Hepatocyte (in vitro differentiated cells): ENCODE data around the gene RTF1. TPM values are rescaled to one million over a fixed set of nuclear protein-coding genes. Genes with fewer than 3 reads are reported as not detected.

Experiments used
- DNase-seq: peaks from one replicate; pipeline ENCODE4 v3.0.0-alpha.2; 2016; ENCODE audit warnings: low spot score
- H2AFZ ChIP-seq: fragments of 200-600 bp; sonication (generic); 2 replicates; pipeline ENCODE4 v1.6.0; 2016; ENCODE audit warnings: antibody characterized with exemption, mild to moderate bottlenecking
- H3K27ac ChIP-seq: fragments of 200-600 bp; sonication (generic); 2 replicates; pipeline ENCODE4 v1.5.1; 2016; ENCODE audit warnings: mild to moderate bottlenecking
- H3K27me3 ChIP-seq: fragments of 200-600 bp; sonication (generic); 2 replicates; pipeline ENCODE4 v1.6.1; 2016
- H3K36me3 ChIP-seq: fragments of 200-600 bp; sonication (generic); replicated peaks from 2 replicates; pipeline ENCODE4 v1.5.1; 2016; ENCODE audit warnings: low read depth; ENCODE audit not compliant: insufficient read depth
- H3K4me1 ChIP-seq: fragments of 200-600 bp; sonication (generic); 2 replicates; pipeline ENCODE4 v1.5.1; 2016; ENCODE audit warnings: mild to moderate bottlenecking, moderate library complexity; ENCODE audit not compliant: insufficient read depth
- H3K4me2 ChIP-seq: fragments of 200-600 bp; sonication (generic); 2 replicates; pipeline ENCODE4 v1.6.0; 2016
- H3K4me3 ChIP-seq: fragments of 200-600 bp; sonication (generic); 2 replicates; pipeline ENCODE4 v1.5.1; 2016; ENCODE audit warnings: mild to moderate bottlenecking
- H3K79me2 ChIP-seq: fragments of 200-600 bp; sonication (generic); 2 replicates; pipeline ENCODE4 v1.6.0; 2017; ENCODE audit warnings: mild to moderate bottlenecking
- H3K9me2 ChIP-seq: fragments of 200-600 bp; sonication (generic); replicated peaks from 2 replicates; pipeline ENCODE4 v1.6.0; 2017; ENCODE audit warnings: mild to moderate bottlenecking; ENCODE audit not compliant: insufficient read depth
- H3K9me3 ChIP-seq: fragments of 200-600 bp; sonication (generic); 2 replicates; pipeline ENCODE4 v1.5.1; 2016; ENCODE audit warnings: low read depth, mild to moderate bottlenecking
- H4K20me1 ChIP-seq: fragments of 200-600 bp; sonication (generic); 2 replicates; pipeline ENCODE4 v1.6.0; 2016; ENCODE audit warnings: mild to moderate bottlenecking; ENCODE audit not compliant: insufficient read depth, poor library complexity, severe bottlenecking
- EZH2 ChIP-seq: fragments of 200-600 bp; sonication (generic); IDR thresholded peaks from 2 replicates; pipeline ENCODE4 v1.6.1; 2016; ENCODE audit warnings: antibody characterized with exemption, mild to moderate bottlenecking, borderline replicate concordance
- EZH2phosphoT487 ChIP-seq: fragments of 200-600 bp; sonication (generic); IDR thresholded peaks from one replicate; pipeline ENCODE4 v1.6.1; 2018; ENCODE audit warnings: antibody characterized with exemption, mild to moderate bottlenecking, low read depth, moderate library complexity; ENCODE audit not compliant: unreplicated experiment, severe bottlenecking
- WGBS: methylation state at CpG from one replicate; pipeline ENCODE4 v1.1.6; 2016; ENCODE audit warnings: low lambda C conversion rate; ENCODE audit errors: missing lambda C conversion rate; 5-methylcytosine and 5-hydroxymethylcytosine counted together
- polyA plus RNA-seq: library from polyadenylated mRNA; unstranded; fragments of >200 nt; fragmentation: Nextera tagmentation; extraction: Ambion mirVana; gene quantifications from 2 replicates; pipeline ENCODE4 v1.2.1, GENCODE V29; 2016
- total RNA-seq: library from RNA; depleted of rRNA; stranded (reverse); fragments of >200 nt; gene quantifications from 2 replicates; pipeline ENCODE4 v1.2.3, GENCODE V29; 2014
- TF ChIP-seq, protein P1 (sequence below): fragments of 200-600 bp; sonication (generic); IDR thresholded peaks from 2 replicates; pipeline ENCODE4 v1.5.1; 2016; ENCODE audit warnings: antibody characterized with exemption, mild to moderate bottlenecking; ENCODE audit not compliant: poor library complexity

The RTF1 gene
- total and polyA plus RNA-seq, 2 experiments from 2014 or later, result 34.1 to 73.4 TPM

DNA sequence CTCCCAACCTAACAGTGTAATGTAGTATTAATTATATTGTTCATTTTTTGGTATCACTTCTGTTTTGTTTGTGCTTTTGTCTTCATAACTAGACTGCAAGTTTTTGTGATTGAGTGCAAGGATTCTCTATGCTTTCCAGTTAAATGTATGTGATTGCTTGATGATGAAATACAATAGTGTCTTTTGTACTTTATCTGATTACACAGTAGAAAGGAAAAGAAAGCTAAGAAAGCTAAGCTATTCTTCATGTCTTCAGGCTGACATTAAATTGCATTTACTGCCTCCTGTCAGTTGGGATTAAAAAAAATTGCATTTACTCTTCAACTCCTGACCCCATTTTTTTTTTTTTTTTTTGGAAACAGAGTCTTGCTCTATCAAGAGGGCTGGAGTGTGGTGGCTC, 28.5 kb downstream of the RTF1 start:
- Histone ChIP-seq H2AFZ (no peak overlapping the region), H4K20me1 (no peaks in the 10 kb centered on the region), H3K27ac (no peak overlapping the region), H3K9me2 (no peaks in the 10 kb centered on the region), H3K36me3 (no peaks in the 10 kb centered on the region), H3K79me2 (peaks cover 55% of the 10 kb centered on the region), H3K4me3 (no peak overlapping the region), H3K4me2 (no peak overlapping the region), H3K4me1 (no peaks in the 10 kb centered on the region), H3K9me3 (no peaks in the 10 kb centered on the region), H3K27me3 (no peaks in the 10 kb centered on the region)
- DNase-seq, result no peak
- TF ChIP-seq, protein P1, sequence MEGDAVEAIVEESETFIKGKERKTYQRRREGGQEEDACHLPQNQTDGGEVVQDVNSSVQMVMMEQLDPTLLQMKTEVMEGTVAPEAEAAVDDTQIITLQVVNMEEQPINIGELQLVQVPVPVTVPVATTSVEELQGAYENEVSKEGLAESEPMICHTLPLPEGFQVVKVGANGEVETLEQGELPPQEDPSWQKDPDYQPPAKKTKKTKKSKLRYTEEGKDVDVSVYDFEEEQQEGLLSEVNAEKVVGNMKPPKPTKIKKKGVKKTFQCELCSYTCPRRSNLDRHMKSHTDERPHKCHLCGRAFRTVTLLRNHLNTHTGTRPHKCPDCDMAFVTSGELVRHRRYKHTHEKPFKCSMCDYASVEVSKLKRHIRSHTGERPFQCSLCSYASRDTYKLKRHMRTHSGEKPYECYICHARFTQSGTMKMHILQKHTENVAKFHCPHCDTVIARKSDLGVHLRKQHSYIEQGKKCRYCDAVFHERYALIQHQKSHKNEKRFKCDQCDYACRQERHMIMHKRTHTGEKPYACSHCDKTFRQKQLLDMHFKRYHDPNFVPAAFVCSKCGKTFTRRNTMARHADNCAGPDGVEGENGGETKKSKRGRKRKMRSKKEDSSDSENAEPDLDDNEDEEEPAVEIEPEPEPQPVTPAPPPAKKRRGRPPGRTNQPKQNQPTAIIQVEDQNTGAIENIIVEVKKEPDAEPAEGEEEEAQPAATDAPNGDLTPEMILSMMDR, result no peak
- TF ChIP-seq EZH2phosphoT487 (no peak), EZH2 (no peak)

DNA sequence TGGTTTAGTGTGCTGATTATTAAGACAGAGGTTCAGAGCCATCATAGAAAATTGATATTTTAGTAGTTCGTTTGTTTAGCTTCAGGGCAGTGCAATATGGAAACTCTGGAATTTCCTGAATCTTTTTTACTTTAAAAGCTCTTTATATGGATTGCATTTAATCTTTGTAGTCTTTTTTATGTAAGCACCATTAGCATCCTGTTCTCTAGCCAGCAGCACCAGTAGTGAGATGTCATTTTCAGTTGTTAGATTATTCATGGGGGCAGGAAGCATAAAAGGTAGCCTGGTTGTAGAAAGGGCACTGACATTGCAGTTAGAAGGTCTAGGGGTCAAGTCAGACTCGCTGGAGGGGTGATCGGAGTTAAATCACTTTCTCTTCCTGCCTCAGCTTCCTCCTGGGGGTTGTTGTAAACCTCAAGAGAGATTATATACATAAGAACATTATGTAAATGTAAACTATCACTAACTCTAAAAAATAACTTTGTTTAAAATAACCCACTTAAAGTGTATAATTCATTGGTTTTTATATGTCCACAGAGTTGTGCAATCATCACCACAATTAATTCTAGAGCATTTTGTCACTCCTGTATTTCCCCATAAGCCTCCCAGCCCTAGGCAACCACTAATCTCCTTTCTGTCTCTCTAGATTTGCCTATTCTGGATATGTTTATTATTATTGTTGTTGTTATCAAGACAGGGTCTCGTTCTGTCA, 45.3 kb downstream of the RTF1 start:
- H3K9me3 ChIP-seq, result no peaks in the 10 kb centered on the region

DNA sequence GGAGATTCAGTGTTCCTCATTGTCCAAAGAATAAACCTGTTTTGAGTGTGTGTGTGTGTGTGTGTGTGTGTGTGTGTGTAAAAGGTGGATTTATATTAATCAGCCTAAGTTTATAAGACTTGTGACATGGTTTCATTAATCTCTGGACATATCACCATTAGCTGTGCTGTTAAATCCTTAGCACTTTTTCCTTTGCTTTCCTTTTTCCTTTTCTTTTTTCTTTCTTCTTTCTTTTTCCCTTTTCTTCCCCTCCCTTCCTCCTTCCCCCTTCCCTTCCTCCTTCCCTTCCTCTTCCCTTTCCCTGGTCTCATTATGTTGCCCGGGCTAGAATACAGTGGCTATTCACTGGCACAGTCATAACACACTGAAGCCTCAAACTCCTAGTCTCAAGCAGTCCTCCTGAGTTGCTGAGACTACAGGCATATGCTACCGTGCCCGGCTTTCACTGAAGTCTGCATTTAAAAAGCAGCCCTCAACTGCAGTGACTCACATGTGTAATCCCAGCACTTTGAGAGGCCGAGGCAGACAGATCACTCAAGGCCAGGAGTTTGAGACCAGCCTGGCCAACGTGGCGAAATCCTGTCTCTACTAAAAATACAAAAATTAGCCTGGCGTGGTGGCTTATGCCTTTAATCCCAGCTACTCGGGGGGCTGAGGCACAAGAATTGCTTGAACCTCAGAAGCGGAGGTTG, 48.1 kb downstream of the RTF1 start:
- peaks cover 11% of the 10 kb centered on the region for H3K79me2 ChIP-seq
- H3K4me1 ChIP-seq, result no peaks in the 10 kb centered on the region
- no peak overlapping the region for H3K4me2 ChIP-seq
- TF ChIP-seq EZH2, result no peak
- TF ChIP-seq EZH2phosphoT487, result no peak
- TF ChIP-seq, protein P1, result no peak
- H3K4me3 ChIP-seq, result no peak overlapping the region
- H3K36me3 ChIP-seq, result peaks cover 13% of the 10 kb centered on the region
- H3K9me3 ChIP-seq, result no peaks in the 10 kb centered on the region
- H3K27ac ChIP-seq, result no peak overlapping the region
- H2AFZ ChIP-seq, result no peak overlapping the region
- WGBS, result 85% methylated on average over 9 of the region's 9 CpGs
- no peaks in the 10 kb centered on the region for H3K27me3 ChIP-seq
- H4K20me1 ChIP-seq, result no peaks in the 10 kb centered on the region
- no peak for DNase-seq
- H3K9me2 ChIP-seq, result no peaks in the 10 kb centered on the region

More for the DNA sequence above, 45.3 kb downstream of the RTF1 start:
- H4K20me1 ChIP-seq, result no peaks in the 10 kb centered on the region
- no peaks in the 10 kb centered on the region for H3K27me3 ChIP-seq
- H2AFZ ChIP-seq, result no peak overlapping the region
- H3K4me1 ChIP-seq, result no peaks in the 10 kb centered on the region
- DNase-seq, result no peak
- 86% methylated on average over 4 of the region's 4 CpGs for WGBS
- H3K4me3 ChIP-seq, result no peak overlapping the region
- no peak overlapping the region for H3K27ac ChIP-seq
- H3K4me2 ChIP-seq, result no peak overlapping the region
- peaks cover 11% of the 10 kb centered on the region for H3K79me2 ChIP-seq
- no peak for TF ChIP-seq EZH2phosphoT487
- no peak for TF ChIP-seq EZH2
- TF ChIP-seq, protein P1, result no peak
- peaks cover 10% of the 10 kb centered on the region for H3K36me3 ChIP-seq
- no peaks in the 10 kb centered on the region for H3K9me2 ChIP-seq
